ENCODE data around the gene HIBADH. TPM values are rescaled to one million over a fixed set of nuclear protein-coding genes. Genes with fewer than 3 reads are reported as not detected.

Gene HIBADH
- total and polyA plus RNA-seq, 9 of the 15 experiments (the other 6 are each of a cell fraction or from before 2014, with no cell fraction given): 10.7 to 67.8 (median 36.9) TPM

- TF ChIP-seq NR2C2 (CRISPR knock-in tag; IDR thresholded peaks at IDR 0.05): no peak
- TF ChIP-seq NR2C2 (tag; IDR thresholded peaks at IDR 0.05): 0 out of 2 replicates have a peak, but pooled peaks have one; percentile 16
- no peak for TF ChIP-seq MTA2 (IDR thresholded peaks at IDR 0.05; ENCODE audit: low read depth)
- no peak for TF ChIP-seq ATF2 (CRISPR knock-in tag; IDR thresholded peaks at IDR 0.05)
- TF ChIP-seq HDAC1 (IDR thresholded peaks at IDR 0.05): no peak
- no peak for TF ChIP-seq KHSRP (IDR thresholded peaks at IDR 0.05)
- TF ChIP-seq STAG1 (CRISPR knock-in tag; IDR thresholded peaks at IDR 0.05; ENCODE audit: borderline replicate concordance): no peak
- TF ChIP-seq CTCF (IDR thresholded peaks at IDR 0.05 in 2 of 3, conservative IDR thresholded peaks at IDR 0.05 in 1 of 3; ENCODE audit: insufficient read depth in 2 of 3, low read depth in 1 of 3, low read length in 3 of 3): no peak
- peak; percentile 53 for TF ChIP-seq EP400 (IDR thresholded peaks at IDR 0.05)
- no peak for TF ChIP-seq HES1 (IDR thresholded peaks at IDR 0.05; ENCODE audit: low read depth)
- TF ChIP-seq MYC (IDR thresholded peaks at IDR 0.05; ENCODE audit: low read depth, low read length): 0 out of 2 replicates have a peak, but pooled peaks have one; percentile 66
- no peak for TF ChIP-seq MYC (CRISPR knock-in tag; IDR thresholded peaks at IDR 0.05; ENCODE audit: borderline replicate concordance, low read depth)
Observed at GRCh38 chr7:27677912-27678612, 15.4 kb upstream of the HIBADH start (continued).
